Vagina (tissue), 2 donors: ENCODE results near the gene SCAI.

Source experiments
- POLR2A ChIP-seq, 2 donors: fragments of 450-650 bp; IDR thresholded peaks; one replicate each; pipeline ENCODE4 v1.6.1; 2017; ENCODE audit warnings: antibody characterized with exemption in 2 of 2, mild to moderate bottlenecking in 2 of 2, moderate library complexity in 2 of 2
- POLR2AphosphoS5 ChIP-seq, 2 donors: sonication (generic); formaldehyde crosslinking; IDR thresholded peaks; one replicate each; pipeline ENCODE4 v1.9.0; 2017; ENCODE audit warnings: antibody characterized with exemption in 2 of 2, mild to moderate bottlenecking in 2 of 2, low read depth in 1 of 2; ENCODE audit not compliant: insufficient read depth in 1 of 2
- TF ChIP-seq, protein P1 (sequence below), 3 experiments: fragments of 450-650 bp in 2 of 3; fragments of 200-600 bp in 1 of 3; sonication (generic) in 1 of 3; IDR thresholded peaks; one replicate each; pipeline ENCODE4 v1.5.1; 2017 to 2019; ENCODE audit warnings: antibody characterized with exemption in 3 of 3, mild to moderate bottlenecking in 2 of 3, moderate library complexity in 2 of 3

DNA sequence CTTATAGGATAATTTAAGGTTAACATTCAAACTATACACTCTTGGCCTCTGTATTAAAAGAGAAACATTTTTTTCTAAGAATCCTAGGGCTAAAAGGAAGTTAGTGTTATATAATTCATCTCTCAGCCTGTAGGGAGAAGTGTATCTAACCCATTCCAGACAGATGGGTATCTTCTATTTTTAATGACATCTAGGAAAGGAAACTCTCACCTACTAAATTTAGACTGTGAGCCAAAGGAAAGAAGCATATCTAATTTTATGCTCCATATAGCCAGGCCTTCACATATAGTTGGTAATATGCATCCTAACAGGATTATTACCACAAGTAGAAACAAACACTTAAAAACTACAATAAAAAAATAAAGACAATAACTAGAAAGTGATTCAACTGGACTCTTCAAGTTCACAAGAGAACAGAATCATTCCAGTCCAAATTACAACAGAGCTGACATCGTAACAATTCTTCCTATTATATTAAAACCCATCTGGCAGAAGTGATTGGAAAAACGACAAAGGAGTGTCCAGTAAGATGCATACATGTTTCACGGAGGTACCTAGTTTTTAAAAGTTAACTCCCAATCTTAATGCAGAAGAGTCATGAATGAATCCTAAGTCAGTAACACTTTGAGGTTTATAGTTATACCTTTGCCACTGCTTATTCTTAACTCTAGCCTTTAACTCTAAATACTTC is 39.4 kb downstream of the SCAI start:
- TF ChIP-seq, protein P1, sequence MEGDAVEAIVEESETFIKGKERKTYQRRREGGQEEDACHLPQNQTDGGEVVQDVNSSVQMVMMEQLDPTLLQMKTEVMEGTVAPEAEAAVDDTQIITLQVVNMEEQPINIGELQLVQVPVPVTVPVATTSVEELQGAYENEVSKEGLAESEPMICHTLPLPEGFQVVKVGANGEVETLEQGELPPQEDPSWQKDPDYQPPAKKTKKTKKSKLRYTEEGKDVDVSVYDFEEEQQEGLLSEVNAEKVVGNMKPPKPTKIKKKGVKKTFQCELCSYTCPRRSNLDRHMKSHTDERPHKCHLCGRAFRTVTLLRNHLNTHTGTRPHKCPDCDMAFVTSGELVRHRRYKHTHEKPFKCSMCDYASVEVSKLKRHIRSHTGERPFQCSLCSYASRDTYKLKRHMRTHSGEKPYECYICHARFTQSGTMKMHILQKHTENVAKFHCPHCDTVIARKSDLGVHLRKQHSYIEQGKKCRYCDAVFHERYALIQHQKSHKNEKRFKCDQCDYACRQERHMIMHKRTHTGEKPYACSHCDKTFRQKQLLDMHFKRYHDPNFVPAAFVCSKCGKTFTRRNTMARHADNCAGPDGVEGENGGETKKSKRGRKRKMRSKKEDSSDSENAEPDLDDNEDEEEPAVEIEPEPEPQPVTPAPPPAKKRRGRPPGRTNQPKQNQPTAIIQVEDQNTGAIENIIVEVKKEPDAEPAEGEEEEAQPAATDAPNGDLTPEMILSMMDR (IDR thresholded peaks at IDR 0.05), result no peak
- no peak for TF ChIP-seq POLR2A (IDR thresholded peaks at IDR 0.05)
- no peak for TF ChIP-seq POLR2AphosphoS5 (IDR thresholded peaks at IDR 0.05; ENCODE audit: insufficient read depth in 1 of 2, low read depth in 1 of 2)
